ENCODE data around the gene RPL22.

Gene RPL22

GRCh38 chr1:6185151-6185550, 14.2 kb downstream of the RPL22 start:
- Histone ChIP-seq H3K27ac (no peak overlapping the region), H3K27me3 (ENCODE audit: insufficient read depth, low read depth) (peaks cover 9% of the 10 kb centered on the region; the same call in 1 of the 2 replicates), H4K20me1 (ENCODE audit: insufficient read depth) (peaks cover 42% of the 10 kb centered on the region)

GRCh38 chr1:6184083-6184783, 15.2 kb downstream of the RPL22 start:
- Histone ChIP-seq H3K27me3 (ENCODE audit: insufficient read depth, low read depth) (peaks cover 9% of the 10 kb centered on the region; the same call in 1 of the 2 replicates), H3K4me3 (IDR thresholded peaks at IDR 0.05; ENCODE audit: insufficient read depth, low read depth, low read length) (no peak overlapping the region), H2AFZ (ENCODE audit: low read depth) (no peak overlapping the region), H4K20me1 (ENCODE audit: insufficient read depth) (peaks cover 32% of the 10 kb centered on the region), H3K27ac (no peak overlapping the region), H3K79me2 (ENCODE audit: insufficient read depth, low read depth) (peaks cover 26% of the 10 kb centered on the region), H3K4me2 (no peak overlapping the region), H3K4me1 (ENCODE audit: low read depth, poor library complexity, severe bottlenecking) (no peaks in the 10 kb centered on the region), H3K9ac (no peak overlapping the region), H3K36me3 (ENCODE audit: insufficient read depth) (peaks cover 11% of the 10 kb centered on the region)
- TF ChIP-seq, protein P1, sequence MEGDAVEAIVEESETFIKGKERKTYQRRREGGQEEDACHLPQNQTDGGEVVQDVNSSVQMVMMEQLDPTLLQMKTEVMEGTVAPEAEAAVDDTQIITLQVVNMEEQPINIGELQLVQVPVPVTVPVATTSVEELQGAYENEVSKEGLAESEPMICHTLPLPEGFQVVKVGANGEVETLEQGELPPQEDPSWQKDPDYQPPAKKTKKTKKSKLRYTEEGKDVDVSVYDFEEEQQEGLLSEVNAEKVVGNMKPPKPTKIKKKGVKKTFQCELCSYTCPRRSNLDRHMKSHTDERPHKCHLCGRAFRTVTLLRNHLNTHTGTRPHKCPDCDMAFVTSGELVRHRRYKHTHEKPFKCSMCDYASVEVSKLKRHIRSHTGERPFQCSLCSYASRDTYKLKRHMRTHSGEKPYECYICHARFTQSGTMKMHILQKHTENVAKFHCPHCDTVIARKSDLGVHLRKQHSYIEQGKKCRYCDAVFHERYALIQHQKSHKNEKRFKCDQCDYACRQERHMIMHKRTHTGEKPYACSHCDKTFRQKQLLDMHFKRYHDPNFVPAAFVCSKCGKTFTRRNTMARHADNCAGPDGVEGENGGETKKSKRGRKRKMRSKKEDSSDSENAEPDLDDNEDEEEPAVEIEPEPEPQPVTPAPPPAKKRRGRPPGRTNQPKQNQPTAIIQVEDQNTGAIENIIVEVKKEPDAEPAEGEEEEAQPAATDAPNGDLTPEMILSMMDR (conservative IDR thresholded peaks at IDR 0.05; ENCODE audit: low read depth, low read length), result no peak

More at GRCh38 chr1:6185151-6185550, 14.2 kb downstream of the RPL22 start:
- no peak overlapping the region for H3K9ac ChIP-seq
- H2AFZ ChIP-seq (ENCODE audit: low read depth), result no peak overlapping the region
- peaks cover 19% of the 10 kb centered on the region for H3K36me3 ChIP-seq (ENCODE audit: insufficient read depth)
- no peaks in the 10 kb centered on the region for H3K4me1 ChIP-seq (ENCODE audit: low read depth, poor library complexity, severe bottlenecking)
- H3K79me2 ChIP-seq (ENCODE audit: insufficient read depth, low read depth), result peaks cover 36% of the 10 kb centered on the region
- H3K4me3 ChIP-seq (IDR thresholded peaks at IDR 0.05; ENCODE audit: insufficient read depth, low read depth, low read length), result no peak overlapping the region
- TF ChIP-seq, protein P1 (conservative IDR thresholded peaks at IDR 0.05; ENCODE audit: low read depth, low read length), result no peak
- no peak overlapping the region for H3K4me2 ChIP-seq

- H3K4me2 ChIP-seq, result no peak overlapping the region
- H3K4me3 ChIP-seq (IDR thresholded peaks at IDR 0.05; ENCODE audit: insufficient read depth, low read depth, low read length), result no peak overlapping the region
- H3K36me3 ChIP-seq (ENCODE audit: insufficient read depth), result peaks cover 10% of the 10 kb centered on the region
- H3K79me2 ChIP-seq (ENCODE audit: insufficient read depth, low read depth), result peaks cover 20% of the 10 kb centered on the region; the same call in 1 of the 2 replicates
- H3K27ac ChIP-seq, result no peak overlapping the region
- H3K9ac ChIP-seq, result no peak overlapping the region
- TF ChIP-seq, protein P1 (conservative IDR thresholded peaks at IDR 0.05; ENCODE audit: low read depth, low read length), result no peak
- peaks cover 26% of the 10 kb centered on the region for H4K20me1 ChIP-seq (ENCODE audit: insufficient read depth)
- H2AFZ ChIP-seq (ENCODE audit: low read depth), result no peak overlapping the region
- H3K4me1 ChIP-seq (ENCODE audit: low read depth, poor library complexity, severe bottlenecking), result no peaks in the 10 kb centered on the region
- H3K27me3 ChIP-seq (ENCODE audit: insufficient read depth, low read depth), result peaks cover 14% of the 10 kb centered on the region; the same call in 1 of the 2 replicates
Observed at GRCh38 chr1:6183520-6183989, 15.8 kb downstream of the RPL22 start.

GRCh38 chr1:6181347-6181770, 18.0 kb downstream of the RPL22 start:
- no peak overlapping the region for H3K4me2 ChIP-seq
- H4K20me1 ChIP-seq (ENCODE audit: insufficient read depth), result peaks cover 7% of the 10 kb centered on the region; the same call in 1 of the 2 replicates
- no peaks in the 10 kb centered on the region for H3K4me1 ChIP-seq (ENCODE audit: low read depth, poor library complexity, severe bottlenecking)
- H3K79me2 ChIP-seq (ENCODE audit: insufficient read depth, low read depth), result no peaks in the 10 kb centered on the region
- no peak overlapping the region for H3K9ac ChIP-seq
- H3K27ac ChIP-seq, result no peak overlapping the region
- H3K36me3 ChIP-seq (ENCODE audit: insufficient read depth), result no peaks in the 10 kb centered on the region
- H3K4me3 ChIP-seq (IDR thresholded peaks at IDR 0.05; ENCODE audit: insufficient read depth, low read depth, low read length), result no peak overlapping the region
- TF ChIP-seq, protein P1 (conservative IDR thresholded peaks at IDR 0.05; ENCODE audit: low read depth, low read length), result no peak
- no peak overlapping the region for H2AFZ ChIP-seq (ENCODE audit: low read depth)
- peaks cover 28% of the 10 kb centered on the region; the same call in 1 of the 2 replicates for H3K27me3 ChIP-seq (ENCODE audit: insufficient read depth, low read depth)

Data from KMS-11 (cell line).